Activated CD4-positive, CD25-positive, alpha-beta regulatory T cell treated with anti-CD3 and anti-CD28 coated beads, Interleukin-2, amount 50 U/mL, for 16 hours (primary cell): ENCODE measurements around the gene CSKMT.
A peak's percentile ranks its signal among the peaks of the same experiment; 100 is the strongest.
"Not testable (repeated sequence)": the region's sequence is repeated elsewhere in the genome, so short reads cannot be mapped to it uniquely, and the experiment has no call there.

Source experiments
- DNase-seq: peaks from one replicate; pipeline ENCODE4 v3.0.0-alpha.2; 2020; ENCODE audit warnings: low read depth, low spot score

The CSKMT gene, protein sequence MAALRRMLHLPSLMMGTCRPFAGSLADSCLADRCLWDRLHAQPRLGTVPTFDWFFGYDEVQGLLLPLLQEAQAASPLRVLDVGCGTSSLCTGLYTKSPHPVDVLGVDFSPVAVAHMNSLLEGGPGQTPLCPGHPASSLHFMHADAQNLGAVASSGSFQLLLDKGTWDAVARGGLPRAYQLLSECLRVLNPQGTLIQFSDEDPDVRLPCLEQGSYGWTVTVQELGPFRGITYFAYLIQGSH

DNA sequence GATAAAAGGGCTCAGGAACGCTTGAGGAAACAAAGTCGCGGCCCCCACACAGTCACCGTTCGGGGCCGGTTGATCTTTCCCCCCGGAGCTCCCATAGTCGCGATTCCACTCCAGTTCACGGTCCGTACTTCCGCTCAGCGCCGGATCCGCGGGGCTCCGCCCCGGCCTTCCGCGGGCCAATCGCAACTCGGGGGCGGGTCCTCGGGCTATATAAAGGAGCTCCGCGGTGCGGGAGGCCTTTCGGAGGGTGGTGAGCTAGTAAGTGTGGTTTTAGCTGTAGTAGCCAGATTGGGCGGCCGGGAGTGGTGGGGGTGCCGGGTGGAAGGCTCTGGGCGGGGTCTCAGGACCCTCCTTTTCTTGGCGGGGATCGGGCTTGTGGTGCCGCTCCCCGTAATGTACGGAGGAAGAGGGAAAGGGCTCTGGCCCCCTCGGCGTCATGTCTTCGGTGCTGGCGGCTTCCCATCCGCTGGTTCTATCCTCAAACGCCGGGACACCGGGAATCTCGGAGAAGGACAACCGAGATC lies at the start of gene CSKMT, which contains the start of gene C11orf98:
Gene CSKMT (plus strand): TSS at position 238 of the 524 bp plus-strand sequence. CDS start 568 bp downstream, outside the sequence.
Gene C11orf98 (minus strand): TSS at position 136 of the 524 bp plus-strand sequence. CDS start 41 bp downstream, at position 95.
- DNase-seq, result peak; percentile 91

DNA sequence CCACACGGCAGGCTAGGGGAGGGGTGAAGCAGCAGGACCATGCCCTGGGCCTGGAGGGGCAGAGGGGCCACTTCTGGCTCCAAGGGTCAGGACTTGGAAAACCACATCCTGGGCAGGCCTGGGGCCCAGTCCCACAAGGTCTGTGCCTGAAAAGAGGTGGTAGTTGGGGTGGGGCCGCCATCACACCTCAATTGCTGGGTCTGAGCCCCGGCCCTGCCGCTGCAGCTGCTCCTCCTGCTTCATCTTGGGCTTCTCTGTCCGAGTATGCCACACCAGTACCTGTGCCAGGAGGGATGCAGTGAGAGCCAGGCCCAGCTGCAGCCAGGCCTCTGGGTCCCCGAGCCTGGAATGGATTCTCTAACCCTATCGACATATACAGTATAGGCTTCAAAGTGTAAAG lies 49.6 kb upstream of the CSKMT start:
- no peak for DNase-seq

DNA sequence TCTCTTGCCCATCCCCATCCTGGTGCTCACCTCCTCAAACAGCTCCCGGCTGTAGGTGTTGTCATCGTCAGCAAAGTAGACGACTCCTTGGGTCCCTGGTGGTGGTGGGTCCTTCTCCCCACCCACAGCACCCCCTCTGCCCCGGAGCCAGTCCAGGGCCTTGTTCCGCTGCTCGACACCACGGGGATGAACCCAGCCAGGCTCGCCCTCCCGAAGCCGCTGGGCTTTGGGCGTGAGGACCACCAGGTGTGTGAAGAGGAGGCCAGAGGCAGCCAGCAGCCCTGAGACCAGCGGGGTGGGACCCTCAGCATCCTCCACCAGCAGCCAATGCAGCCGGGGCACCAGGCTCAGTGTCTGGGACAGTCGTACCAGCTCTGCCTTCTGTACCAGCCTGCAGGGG lies 48.2 kb upstream of the CSKMT start:
- not testable (repeated sequence) for DNase-seq

DNA sequence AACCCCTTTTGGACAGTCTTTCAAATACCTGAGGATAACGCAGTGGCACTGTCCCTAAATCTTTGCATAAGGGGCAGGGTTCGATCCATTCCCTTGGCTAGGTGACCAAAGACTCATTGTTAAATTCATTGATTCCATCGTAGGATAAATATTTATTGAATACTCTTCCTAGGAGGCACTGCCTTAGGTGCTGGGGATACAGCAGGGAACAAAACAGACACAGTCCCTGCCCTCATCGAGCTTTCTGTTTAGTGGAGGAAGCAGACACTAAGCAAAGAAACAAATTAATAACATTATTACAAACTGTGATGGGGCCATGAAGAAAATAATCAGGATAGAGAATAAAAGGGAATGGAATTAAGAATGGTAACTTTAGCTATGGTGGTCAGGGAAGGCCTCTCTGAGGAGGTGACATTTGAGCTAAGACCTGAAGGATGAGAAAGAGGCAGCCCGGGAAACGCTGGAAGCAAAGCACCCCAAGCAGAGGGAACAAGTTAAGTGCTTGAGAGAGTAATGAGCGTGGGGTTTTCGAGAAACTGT lies 44.0 kb upstream of the CSKMT start:
- no peak for DNase-seq

DNA sequence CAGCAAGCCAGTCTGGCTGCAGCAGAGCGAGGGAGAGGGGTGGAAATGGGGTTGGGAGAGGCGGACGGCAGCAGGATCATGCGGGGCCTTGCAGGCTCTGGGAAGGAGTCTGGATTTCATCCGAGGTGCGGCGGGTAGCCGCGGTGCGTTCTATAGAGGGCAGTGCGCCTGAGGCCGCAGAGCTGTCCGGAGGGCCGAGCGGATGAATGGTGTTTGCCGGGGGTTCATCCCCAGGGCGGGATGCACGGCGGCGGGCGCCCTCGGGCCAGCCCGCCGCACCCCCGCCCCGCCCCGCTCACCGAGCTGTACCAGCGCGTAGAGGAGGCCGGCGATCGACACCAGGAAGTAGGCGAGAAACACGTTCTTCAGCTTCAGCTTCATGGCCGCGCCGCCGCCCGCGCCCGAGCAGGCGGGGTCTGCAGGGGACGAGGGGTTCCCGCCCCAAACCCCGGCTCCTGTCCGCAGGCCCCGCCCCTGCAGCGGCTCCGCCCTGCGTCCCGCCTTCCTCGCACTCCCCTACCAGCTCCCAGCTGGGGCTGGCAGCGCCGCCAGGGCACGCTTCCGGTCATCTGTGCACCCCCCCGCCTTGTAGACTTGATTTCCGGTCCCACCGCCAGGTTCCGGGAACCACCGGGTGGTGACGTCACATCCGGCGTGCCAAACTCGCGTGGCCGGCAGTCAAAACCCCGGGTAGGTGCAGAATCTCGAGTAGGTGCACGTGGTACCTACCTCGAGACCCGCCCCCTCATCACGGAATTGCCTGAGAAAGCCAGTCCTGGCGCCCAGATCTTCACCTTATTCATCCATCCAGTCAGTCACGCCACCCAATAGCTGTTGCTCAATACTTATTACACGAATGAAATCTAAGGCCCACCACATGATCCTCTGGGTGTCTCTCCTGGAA lies 43.3 kb upstream of the CSKMT start, which contains the start of gene B3GAT3:
Gene B3GAT3 (minus strand): TSS at position 420 of the 904 bp plus-strand sequence. CDS start 39 bp downstream, at position 381.
- DNase-seq, result peak; percentile 92

DNA sequence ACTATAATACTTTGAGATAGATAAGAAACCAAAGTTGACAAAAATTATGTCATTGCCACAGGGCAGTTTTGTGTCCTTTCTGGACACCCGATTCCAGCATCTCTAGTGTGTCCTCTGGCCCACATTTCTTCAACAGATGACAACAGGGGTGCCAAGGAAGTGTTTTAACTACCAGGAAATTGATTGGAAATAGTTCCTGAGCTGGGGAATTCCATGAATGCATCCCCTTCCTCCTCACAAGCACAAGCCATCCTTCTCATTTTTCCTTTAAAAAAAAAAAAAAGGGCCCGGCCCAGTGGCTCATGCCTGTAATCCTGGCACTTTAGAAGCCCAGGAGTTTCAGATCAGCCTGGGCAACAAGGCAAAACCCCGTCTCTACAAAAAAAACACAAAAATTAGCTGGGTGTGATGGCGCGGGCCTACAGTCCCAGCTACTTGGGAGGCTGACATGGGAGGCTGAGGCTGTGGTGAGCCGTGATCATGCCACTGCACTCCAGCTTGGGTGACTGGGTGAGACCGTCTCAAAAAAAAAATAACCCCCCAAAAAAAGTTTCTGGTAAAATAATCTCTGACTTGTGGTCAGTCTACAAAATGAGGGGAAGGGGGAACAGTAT lies 42.5 kb upstream of the CSKMT start:
- DNase-seq, result no peak

DNA sequence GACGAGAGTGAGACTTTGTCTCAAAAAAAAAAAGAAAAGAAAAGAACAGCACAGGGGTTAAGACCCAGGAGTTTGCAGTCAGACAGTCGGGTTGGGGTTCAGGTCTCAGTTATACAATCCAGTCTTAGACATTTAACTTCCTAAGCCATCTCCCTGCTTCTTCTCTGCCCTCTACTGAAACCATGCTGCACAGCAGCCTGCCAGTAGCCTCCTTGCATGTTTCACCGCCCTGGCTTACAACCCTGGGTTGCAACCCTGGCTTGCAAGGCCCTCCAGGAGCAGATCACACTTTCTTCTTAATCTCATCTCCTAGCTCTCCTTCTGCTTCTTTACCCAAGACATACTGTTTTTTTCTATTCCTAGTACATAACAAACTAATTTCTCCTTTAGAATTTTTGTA lies 37.4 kb upstream of the CSKMT start:
- no peak for DNase-seq

DNA sequence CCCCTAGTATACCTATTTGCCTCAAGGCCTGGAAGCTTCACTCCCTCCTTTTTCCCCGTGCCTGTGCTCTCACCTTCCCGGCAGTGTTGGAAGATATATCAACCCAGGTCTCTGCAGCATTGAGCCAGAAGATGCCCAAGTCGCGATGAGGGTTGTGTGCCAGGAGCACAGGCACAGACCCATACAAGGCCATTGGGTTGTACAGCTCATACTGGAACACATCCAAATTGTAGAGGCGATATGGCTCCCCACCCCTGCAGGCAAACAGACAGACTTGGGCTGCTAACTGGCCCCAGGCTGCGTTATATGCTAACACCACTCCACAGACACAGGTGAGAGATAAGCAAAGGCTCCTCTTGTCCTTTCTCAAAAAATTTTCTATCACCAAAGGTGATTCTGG lies 32.6 kb upstream of the CSKMT start:
- DNase-seq, result no peak

DNA sequence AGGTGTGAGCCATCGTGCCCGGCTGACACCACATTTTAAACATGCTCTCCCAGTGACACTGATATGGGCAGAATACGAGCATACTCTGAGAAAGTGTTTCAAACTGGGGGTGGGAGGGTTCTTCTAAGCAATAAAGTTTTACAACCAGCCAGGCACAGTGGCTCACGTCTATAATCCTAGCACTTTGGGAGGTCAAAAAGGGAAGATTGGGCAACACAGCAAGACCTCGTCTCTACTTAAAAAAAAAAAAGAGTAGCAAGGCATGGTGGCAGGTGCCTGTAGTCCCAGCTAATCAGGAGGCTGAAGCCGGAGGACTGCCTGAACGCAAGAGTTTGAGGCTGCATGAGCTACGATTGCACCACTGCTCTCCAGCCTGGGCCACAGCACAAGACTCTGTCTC lies 20.9 kb upstream of the CSKMT start:
- DNase-seq, result no peak

DNA sequence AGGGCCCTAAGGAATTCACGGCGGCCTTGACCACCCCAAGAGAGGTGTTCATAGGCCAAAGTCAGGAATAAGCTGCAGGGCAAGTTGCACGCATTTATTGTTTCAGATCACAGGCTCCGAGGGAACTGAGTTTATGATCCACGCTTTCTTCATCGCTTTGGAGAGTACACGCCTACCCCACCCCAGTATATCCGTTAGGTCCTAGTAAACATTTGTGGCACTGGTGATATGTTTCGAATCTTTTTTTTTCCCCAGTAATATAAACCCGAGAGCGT lies 19.5 kb upstream of the CSKMT start:
- no peak for DNase-seq

DNA sequence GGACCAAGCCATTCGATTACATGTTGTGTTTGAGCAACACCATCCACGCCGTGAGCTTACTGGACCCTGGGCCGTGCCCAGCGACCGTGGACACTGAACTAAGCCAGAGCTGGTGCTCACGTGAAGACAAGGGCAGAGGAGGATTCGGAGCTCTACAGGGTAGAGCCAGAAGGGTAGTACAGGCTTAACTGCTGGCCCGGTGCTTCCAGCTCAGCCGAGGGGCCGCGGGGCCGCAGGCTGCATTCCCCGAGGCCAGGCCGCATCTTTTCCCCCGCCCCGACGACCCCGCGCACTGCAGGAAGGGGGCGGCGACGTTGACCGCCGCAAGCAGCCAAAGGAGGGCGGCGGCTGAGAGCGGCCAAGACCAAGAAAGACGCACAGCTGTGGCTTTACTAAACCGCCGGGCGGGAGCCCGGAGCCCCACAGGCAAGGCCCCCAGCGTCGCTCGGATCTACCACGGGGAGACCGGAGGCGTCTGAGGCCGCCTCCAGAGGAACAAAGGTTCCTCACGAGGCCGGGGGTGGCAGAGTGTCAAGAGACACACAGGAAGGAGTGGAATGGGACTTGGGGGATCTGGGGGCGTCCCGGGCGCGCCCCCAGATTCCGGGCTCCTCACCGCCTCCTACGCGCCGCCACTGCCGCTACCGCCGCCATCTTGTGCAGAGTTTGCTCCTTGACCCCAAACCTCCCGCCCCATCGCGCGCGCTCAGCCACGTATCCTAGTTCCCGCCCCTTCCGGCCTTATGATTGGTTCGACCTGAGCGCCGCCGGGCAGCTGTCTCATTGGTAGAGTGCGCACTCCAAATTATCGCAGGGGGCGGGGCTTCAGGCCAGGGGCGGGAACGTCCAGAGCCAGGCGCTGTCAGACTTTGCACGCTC lies 18.9 kb upstream of the CSKMT start, which contains the start of gene GANAB:
Gene GANAB (minus strand): TSS at position 668 of the 879 bp plus-strand sequence. CDS start 14 bp downstream, at position 654.
- DNase-seq, result peak; percentile 99

DNA sequence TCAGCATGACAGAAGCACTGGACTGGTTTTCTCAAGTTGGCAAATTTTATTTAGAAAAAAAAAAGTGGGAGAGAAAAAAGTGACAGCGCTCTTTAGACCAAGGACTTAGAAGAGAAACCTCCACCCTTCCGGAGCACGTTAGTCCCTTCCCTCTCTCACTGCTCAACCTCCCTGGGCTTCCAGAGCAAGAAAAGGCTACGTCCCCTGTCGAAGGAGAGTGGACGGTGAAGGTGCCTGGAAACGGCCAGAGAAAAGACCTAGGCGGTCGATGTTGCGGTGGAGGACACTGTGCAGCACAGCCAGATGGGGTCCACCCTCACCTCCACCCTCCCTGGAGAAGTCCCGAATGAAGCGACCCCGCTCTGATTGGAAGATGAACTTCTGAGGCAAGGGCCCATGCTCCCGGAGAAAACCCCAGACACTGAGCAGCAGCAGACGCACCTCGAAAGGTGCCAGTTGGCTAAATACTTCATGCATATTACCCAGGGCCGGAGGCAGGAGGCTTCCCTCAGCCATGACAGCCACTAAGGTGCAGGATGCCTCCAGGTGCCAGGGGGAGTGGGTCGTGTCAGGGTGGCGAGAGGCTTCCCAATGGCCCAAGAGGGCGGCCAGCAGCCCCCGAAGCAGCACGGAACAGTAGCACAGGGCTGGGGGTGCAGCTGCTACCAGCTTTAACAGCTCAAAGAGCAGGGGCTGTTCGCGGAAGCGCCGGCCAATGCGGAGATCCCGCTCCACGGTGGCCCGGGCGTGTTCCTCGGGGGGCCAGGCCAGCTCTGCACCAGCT lies 18.1 kb upstream of the CSKMT start:
- no peak for DNase-seq

DNA sequence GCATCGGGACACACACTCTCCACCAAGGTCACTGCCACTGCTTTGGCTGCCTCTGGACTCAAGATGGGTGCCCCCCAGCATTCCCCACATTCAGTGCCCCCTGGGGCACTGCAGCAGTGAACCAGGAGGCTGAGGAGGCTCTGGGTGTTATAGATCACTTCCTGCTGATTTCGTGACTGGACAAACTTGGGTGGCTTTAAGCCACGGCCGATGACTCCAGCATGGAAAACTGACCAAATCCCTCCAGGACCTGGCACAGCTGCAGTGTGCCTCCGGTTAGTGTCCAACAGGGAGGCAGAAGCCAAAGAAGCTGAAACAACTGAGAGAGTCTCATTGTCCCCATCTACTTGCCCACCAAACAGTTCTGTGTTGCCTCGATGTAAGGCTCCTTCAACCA lies 17.5 kb upstream of the CSKMT start:
- no peak for DNase-seq

DNA sequence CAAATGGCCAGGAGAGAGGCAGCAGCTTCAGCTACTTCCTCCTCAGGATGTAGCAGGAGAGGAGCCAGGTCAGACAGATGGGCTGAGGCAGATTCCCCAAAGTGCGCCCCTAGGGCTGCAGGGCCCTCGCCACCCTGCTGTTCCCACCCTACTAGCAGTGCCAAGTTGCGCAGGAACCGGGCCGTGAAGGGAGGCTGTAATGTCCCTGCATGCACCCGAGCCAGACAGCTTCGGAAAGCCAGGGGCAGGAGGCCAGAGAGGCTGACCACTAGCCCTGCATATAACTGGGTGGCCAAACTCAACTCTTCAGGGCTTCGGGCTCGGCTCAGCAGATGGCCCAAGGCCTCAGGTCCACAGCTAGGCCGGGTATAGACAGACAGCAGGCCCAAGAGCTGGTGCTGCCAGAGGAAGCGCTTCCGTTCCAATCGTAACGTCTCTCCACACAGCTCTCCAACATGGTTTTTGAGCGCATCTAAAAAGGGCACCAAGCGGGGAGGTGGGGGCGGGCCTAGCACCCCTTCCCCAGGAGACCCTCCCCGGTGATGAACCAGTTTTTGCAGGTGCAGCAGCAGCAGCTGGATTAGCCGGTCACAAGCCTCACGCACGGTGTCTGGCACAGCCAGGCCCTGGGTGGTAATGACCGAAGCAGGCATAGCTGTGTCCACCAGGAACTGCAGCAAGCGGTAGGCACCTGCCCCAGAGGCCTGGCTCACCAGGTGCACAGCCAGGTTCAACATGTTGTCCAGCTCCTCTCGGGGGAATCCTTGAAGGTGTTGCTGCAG lies 16.7 kb upstream of the CSKMT start:
- DNase-seq, result no peak

DNA sequence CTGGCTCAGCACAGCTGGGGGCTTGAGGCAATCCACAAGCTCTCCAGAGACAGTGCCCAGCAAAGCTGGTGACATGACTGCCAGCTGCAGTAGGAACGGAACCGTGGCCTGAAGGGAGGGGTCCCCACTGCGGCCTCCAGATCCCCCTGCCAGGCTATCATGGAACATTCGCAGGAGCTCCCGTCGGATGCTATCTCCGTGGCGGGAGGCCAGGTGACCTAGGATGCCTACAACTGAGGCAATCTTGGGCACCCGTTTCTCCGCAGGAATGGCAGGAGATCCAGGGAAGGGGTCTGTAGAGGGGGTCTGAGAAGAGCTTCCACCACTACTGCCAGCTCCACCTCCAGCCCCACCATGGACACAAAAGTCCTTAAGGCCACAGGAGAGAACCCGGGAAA lies 16.1 kb upstream of the CSKMT start:
- no peak for DNase-seq

DNA sequence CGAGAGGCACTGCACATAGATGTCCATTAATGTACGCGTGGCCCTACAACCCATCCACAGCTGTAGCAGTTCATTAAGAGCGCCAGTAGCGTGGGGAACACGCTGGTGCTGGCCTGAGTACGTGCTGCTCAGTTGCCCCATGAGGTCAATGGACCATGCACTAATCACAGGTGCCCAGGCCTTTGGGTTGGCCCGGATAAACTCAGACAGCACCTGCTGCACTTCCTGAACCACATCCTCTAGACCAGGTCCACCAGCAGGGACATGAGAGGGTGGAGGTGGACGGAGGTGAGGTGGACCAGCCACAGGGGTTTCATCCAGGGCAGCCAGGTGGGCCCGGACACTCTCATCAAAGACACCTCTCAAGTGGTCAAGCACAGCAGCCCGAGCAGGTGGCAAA lies 15.6 kb upstream of the CSKMT start:
- no peak for DNase-seq

DNA sequence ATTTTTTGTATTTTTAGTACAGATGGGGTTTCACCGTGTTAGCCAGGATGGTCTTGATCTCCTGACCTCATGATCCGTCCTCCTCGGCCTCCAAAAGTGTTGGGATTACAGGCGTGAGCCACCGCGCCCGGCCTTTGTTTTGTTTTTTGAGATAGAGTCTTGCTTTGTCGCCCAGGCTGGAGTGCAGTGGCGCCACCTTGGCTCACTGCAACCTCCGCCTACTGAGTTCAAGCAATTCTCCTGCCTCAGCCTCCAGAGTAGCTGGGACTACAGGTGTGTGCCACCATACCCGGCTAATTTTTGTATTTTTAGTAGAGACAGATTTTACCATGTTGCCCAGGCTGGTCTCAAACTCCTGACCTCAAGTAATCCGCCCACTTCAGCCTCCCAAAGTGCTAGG lies 14.8 kb upstream of the CSKMT start:
- DNase-seq, result not testable (repeated sequence)

DNA sequence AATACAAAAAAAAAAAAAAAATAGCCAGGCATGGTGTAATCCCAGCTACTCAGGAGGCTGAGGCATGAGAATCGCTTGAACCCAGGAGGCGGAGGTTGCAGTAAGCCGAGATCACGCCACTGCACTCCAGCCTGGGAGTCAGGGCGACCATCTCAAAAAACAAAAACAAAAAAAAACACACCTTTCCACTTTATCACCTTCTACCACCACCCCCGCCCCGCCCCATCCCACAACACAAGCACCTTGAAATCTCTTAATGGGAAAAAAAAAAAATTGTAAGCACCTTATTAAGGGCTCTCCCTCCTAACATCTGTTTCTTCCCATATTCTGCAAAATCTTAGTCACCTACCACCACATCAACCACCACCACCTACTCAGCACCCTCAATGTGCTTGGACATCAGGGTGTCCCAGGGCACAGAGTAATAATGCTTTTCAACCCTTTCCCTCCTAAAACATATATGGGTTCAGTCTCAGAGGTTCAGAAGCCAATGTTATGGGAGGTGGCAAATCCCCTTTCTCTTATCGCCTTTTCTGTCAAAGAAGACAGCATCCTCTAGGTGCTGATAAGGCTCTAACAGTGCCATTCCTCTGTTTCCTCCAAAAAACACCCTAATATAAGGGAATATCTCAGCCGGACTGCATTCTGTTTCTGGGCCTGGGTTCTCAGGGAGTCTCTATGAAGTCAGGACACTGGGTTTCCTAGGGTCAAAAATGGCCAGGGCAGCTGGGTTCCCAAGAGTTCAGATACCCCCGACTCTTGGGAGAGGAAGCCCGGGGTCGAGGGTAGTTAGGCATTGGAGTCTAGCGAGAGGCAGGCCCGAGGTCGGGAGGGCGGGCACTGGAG lies 12.7 kb upstream of the CSKMT start:
- no peak for DNase-seq
